HG02678 (cell line): Measurements from ENCODE around the gene KDSR.

Source experiments
- ATAC-seq: cut with Tn5 transposase; IDR thresholded peaks from one replicate; pipeline ENCODE4 v1.9.1; 2021; ENCODE audit warnings: mild to moderate bottlenecking, moderate library complexity; ENCODE audit not compliant: unreplicated experiment

Gene KDSR, protein sequence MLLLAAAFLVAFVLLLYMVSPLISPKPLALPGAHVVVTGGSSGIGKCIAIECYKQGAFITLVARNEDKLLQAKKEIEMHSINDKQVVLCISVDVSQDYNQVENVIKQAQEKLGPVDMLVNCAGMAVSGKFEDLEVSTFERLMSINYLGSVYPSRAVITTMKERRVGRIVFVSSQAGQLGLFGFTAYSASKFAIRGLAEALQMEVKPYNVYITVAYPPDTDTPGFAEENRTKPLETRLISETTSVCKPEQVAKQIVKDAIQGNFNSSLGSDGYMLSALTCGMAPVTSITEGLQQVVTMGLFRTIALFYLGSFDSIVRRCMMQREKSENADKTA

DNA sequence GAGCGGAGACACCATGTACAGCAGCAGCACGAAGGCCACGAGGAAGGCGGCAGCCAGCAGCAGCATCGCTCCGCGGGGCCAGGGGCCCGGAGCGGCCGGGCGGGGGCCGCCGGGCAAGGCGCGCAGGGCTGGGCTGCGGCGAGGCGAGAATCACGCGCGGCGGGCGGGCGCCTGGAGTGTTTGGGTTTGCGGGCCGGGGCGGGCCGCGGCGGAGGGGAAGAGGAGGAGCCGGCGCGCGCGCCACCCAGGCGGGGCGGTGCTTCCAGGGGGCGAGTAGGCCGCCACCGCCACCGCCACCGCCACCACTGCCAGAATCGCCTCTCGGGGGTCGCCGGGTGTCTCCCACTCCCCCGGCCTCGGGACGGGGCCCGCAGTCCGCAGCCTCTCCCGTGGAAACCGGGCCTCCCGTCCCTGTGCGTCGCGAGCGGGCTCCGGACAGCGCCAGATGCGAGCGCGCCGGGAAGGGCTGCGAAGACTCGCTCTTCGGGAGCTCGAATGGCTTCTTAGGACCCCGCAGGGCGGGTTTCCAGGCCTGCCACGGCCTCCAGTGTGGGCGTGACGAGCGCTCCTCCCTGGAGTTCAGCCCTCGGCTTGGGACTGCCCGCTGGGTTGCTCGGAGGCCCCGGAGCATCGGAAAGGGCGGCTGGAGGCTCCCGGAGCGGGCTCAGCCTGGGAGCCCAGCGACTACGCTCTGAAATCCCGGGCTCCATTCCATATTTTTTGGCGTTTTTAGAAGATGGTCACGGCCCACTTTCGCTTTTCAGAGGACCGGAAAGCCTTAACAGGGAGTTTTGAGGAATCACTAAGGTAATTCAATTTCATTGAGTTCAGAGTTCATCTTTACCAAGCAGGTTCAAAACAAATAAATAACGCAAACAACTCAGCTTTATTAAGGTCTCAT is at the start of gene KDSR:
Gene KDSR, minus strand, starts transcription at position 154 of the 901 bp plus-strand sequence. Its CDS starts 88 bp downstream, at position 66.
- peak; percentile 89 for ATAC-seq

DNA sequence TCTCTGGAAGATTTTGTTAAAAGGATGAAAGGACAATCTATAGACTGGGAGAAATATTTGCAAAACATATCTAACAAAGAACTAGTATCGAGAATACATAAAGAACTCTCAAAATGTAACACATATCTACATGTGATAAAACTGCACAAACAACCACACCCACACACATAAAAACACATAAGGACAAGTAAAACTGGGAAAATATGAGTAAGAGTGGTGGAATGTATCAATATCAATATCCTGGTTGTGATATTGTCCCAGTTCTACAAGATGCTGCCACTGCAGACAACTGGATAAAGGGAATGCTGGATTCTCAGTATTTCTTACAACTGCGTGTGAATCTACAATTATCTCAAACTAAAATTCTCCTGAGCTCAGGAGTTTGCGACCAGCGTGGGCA is 45.9 kb upstream of the KDSR start:
- no peak for ATAC-seq

DNA sequence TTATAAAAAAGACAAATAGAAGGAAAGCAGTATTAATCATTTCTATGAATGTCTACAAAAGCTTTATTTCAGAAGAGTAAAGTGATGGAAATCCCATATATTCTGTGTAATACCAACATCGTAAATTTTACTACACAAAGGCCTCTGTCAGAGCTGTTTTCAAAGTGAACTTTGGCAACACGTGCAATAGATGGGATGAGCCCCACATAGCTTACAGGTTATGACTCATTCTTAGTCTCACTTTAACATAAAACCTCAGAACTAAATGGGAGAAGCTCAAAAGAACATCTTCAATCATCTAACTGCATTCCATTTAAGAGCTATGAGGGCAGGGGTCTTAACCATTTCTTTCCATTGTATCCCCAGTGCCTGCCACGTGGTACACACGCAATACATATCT is 43.8 kb upstream of the KDSR start:
- ATAC-seq = no peak

DNA sequence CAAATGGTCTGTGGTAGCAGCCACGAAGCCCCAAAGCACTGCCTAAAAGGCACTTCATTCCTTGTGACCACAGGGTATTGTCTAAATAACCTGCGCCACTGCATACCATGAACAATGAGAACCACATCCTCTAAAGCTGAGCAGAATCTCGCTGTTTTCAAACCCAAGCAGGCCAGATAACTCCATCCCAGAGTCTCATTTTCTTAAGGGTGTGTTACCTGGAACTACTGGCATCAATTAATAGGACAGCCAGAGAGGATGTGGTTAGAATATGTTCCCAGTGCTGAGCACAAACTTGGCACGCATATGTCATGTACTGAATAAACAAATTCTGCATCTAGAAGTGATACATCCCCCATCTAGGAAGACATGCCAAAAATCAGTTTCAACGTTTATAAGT is 42.3 kb upstream of the KDSR start:
- no peak for ATAC-seq

DNA sequence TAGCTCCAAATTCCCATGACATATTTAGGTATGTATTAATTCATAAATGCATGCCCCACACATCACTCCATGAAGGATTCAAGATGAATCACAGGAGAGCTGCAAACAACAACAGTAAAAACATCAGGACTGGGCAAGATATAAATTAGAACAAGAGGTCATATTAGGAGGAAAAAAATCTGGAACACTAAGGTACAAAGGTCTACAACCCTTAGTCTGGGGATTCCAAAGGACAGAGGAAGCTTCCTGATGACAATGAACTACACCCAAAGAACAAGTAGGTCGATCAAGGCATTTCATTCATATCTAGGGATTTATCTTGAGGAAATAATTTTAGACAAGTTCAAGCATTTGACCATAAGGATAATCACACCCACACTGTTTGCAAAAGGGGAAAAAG is 40.7 kb upstream of the KDSR start:
- ATAC-seq = no peak

DNA sequence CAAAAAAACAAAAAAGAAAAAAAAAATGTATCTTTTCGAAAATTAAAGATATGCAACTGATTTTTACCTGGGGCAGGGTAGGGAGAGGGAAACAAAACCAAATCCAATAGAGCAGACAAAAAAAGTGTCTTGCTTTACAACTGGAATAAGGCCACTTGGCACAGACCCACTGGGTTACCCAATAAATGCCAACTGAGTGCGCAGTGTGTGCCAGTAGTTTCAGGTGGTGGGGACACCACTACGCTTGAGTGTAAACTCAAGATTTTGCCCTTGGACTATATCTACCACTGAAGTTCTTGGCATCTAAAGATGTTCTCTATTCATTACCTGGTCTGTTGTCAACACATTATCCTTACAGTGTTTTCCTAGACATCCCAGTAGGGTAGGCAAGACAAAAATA is 39.0 kb upstream of the KDSR start:
- no peak for ATAC-seq

DNA sequence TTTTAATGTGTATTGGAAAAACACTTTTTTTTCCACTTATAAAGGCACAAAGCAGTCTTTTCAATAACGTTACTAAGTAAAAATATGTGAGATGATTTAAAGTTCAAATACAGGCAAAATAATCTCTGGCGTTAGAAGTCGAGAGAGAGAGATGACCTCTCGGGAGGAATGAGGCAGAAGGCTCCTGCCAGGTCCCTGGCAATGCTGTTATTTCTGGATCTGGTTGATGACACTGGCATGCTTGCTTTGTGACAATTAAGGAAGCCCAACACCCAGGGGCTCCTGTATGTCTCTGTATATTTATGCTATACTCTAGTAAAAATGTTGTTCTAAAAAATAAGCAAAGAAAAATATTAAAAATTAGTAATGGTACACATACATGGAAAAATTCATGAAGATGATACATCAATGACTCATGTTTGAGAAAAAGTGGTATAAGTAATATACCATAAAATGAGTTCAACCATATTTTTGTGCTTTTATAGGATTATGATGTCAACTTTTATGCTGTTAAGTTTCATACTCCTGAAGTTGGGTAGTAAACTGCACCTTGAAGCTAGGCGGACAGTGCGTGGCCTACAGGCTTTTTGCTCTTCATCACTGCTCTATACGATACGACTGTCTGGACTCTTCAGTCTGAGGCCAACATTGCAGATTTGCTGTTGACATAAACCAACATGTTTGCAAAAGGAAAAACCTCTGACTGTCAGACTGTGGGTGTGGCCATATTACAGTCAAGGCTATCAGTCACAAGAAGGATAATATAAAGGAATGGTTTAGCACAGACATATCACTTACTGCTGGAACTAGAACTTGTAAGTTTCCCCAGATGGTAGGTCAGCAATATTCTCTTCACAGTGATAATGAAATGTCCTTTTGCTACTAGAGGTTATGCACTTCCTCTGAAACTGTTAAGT is 35.5 kb upstream of the KDSR start:
- no peak for ATAC-seq

DNA sequence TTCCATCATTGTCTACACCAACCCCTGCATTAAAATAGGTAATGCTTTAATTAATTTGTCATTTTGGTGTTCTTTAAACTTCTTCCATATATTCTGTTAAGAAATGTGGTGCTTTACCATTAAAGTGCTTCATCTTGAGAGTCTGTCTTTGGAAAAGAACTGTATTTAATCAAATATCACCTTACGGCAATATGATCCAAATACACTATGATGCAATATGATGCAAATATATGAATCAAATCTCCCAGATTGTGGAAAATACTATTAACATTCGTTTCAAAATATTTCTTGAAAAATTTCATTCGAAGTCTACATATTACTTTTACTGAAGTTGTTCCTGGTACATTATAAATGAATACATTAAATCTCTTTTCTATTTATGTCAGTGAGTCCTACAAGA is 32.3 kb upstream of the KDSR start:
- ATAC-seq = no peak

DNA sequence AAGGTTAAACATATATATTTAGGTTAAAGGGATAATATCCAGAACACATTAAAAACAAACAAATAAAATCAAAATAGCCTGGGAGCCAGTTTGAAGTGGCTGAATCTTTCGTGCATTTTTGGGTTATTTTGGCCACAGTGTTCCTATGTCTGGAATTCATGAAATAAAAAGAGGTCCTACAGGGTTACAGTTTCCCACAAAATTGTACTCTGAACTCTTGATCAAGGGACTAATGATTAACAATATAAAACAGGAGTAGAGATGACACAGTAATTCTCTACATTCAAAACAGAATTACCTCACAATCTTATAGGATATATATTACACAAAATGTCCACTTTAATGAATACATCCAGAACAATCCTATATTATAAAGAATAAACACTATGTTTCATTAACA is 30.3 kb upstream of the KDSR start:
- ATAC-seq = no peak

DNA sequence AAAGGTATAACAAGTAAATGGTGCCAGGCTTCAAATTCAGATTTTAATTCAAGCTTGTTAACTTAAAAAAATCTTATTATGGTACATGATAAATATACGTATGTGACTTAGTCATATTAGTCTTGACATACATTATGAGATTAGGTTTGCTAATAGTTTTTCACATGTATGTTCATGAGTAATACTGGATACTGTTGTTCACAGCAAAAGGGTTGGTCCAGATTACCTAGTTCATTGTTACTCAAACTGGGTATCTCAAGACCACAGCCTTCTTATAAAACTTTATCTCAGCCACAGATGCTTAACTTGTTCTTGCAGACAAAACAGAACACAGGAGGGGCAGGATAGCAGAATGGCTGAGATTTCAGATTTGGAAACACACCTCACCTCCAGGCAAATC is 28.5 kb upstream of the KDSR start:
- no peak for ATAC-seq

DNA sequence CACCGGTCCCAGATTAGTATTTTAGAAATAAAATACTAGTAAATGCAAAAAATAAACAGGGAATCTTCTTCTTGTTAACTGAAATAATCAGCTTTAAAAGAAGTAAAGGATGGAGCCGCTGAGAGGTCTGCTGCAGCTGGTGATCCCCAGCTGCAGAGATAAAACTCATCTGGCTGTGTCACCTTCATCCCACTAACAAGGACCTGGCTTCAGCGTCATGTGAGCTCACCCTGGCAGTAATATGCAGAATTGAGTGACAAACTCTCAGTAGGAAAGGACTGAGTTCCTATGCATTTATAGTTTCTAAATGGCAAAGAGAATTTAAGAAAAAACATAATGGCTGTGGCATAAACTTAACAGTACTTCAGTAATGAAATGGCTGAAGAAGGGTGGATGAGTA is 27.9 kb upstream of the KDSR start:
- ATAC-seq = no peak

DNA sequence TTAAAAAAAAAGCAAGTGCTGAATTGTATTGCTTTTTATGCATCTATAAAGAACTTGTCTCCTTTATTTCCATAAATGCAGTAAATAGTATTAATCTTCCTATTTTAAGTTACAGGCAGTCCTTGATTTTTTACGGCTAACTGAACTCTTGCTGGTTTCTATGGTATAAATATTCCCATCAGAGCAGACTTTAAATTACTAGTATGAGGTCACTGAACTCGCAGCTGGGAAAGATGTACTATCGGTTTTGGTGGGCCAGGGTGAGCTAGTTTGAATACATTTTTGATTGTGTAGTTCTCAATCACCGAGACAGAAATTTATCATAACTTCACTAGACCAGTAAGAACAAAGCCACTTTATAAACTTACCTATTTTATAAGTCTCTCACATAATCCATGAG is 20.9 kb upstream of the KDSR start:
- no peak for ATAC-seq

DNA sequence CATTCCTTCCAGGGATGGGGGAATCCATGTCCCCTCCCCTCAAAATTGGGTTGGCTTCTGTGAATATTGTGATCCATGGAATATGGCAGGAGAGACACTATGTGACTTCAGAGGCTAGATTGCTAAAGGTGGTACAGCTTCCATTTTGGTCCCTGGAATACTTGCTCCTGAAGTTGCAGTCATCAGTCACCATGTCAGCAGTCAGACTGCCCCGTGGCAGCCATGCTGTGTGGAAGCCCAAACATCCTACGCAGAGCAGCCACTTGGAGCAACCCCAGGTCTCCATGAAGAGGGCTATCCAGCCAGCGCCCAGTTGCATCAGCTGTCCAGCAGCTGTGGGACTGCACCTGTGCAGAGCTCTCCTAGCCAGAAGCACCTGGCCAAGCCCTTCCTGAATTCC is 15.8 kb upstream of the KDSR start:
- no peak for ATAC-seq

DNA sequence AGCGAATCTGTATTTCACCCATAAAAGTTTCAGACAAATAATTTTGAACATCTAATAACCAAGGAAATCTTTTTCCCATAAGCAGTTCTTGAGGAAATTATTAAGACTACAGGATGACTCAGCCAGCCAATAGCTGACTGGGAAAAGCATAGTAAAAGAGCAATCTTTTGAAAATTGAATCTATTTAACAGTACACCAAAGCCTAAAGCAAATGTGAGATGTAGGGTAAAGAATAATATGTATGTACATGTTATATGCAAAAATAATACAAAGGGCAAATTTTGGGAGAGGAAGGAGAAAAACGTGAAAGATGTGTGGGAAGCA is 12.6 kb upstream of the KDSR start:
- ATAC-seq = no peak

DNA sequence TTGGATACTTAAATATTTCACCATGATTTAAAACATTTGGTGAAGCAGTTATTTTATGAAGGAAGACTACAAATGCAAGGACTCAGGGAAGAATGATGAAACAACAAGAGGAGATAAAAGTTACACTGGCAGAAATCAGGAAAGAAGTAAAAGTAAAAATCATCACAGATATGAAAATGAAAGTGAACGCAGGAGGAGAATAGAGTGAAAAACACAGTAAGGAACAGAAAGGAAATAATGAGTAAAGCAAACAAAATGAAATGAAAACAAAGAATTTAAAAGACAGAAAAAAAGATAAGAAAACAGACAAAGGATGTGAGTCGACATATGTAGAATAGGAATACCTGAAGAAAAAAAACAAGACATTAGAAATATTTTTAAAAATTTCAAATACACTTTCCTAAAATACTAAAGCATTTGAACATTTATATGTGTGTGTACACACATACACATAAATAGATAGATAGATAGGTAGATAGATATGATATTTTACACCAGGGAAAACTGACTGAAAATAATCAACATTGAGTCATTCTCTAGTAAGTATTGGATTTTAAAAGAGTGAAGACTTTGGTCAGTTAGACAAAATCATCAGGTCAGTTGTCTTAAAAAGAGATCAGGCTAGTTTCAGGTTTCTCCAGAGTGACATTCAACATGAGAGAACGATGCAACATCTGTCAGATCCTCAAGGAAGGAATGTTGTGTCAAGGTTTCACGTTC is 12.1 kb upstream of the KDSR start:
- ATAC-seq = no peak

DNA sequence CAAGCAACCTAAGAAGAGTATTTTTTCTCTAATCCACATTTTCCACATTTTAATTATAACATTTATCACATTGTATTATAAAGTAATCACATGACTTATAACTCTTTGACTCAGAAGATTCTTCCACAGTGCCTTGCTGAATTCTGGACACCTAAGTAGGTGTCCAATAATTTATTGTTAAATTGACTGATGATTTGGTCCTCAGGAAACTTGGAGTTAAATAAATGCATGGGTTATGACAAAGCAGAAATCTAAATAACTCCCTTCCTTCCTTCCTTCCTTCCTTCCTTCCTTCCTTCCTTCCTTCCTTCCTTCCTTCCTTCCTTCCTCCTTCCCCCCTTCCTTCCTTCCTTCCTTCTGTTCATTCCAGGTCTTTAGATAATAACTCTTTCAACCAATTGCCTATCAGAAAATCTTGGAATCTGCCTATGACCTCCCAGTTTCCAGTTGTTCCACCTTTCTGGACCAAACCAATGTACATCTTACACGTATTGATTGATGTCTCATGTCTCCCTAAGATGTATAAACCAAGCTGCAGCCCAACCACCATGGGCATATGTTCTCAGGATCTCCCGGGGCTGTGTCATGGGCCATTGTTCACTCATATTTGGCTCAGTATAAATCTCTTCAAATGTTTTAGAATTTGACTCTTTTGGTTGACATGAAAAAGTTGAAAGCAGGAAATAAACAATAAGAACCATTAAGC is 10.4 kb upstream of the KDSR start:
- ATAC-seq = no peak

DNA sequence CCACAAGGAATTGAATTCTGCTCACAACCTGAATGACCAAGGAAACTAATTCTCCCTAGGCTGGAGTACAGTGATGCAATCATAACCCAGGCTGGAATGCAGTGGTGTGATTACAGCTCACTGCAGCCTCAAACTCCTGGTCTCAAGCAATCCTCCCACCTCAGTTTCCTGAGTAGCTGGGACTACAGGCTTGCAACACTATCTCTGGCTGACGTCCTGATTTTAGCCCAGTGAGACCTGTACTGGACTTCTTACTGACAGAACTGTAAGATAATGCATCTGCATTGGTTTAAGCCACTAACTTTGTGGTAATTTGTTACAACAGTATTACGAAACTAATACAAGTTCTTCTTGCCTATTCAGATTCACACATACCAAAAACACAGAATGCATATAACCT is 9.5 kb upstream of the KDSR start:
- no peak for ATAC-seq

DNA sequence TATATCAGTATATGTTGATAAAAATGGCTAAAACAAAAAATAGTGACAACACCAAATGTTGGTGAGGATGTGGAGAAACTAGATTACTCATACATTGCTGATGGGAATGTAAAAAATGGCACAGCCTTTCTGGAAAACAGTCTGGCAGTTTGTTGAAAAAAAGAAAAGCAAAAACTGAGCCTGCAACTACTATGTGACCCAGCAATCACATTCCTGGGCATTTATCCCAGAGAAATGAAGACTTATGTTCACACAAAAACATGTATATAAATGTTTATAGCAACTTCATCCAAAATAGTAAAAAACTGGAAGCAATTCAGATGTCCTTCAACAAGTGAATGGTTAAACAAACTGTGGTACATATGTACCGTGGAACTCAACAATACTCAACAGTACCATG is 7.5 kb upstream of the KDSR start:
- no peak for ATAC-seq

DNA sequence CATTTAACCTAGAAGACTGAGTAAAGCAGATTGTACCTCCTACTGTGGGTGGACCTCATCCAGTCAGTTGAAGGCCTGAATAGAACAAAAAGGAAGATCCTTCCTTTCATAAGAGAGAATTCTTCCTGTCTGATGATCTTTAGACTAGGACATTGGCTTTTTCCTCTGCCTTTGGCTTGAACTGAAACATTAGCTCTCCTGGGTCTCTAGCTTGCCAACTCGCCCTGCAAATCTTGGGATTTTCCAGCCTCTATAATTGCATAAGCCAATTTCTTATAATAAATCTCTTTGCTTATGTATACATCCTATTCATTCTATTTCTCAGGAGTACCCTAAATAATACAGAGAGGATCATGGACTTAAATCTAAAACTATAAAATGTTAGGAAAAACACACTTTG is 6.2 kb upstream of the KDSR start:
- ATAC-seq = no peak

DNA sequence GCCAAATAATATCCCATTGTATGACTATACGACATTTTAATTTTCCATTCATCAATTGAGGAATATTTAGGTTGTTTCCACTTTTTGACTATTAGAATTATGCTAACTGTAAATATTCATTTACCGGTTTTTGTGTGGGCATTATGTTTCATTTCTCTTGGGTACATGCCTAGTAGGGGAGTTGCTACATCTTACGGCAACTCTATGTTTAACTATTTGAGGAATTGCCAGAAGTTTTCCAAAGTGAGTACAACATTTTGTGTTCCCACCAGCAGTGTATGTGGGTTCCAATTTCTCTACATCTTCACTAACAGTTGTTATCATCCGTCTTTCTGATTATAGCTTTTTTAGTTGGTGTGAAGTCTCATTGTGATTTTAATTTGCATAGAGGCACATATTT is 1.6 kb upstream of the KDSR start:
- no peak for ATAC-seq
